HG03439 (cell line): ENCODE results near the gene SLC24A1.
"Not testable (repeated sequence)": the region's sequence is repeated elsewhere in the genome, so short reads cannot be mapped to it uniquely, and the experiment has no call there.

Experiments used
- ATAC-seq: cut with Tn5 transposase; IDR thresholded peaks from one replicate; pipeline ENCODE4 v1.9.1; 2021; ENCODE audit warnings: mild to moderate bottlenecking, moderate library complexity; ENCODE audit not compliant: unreplicated experiment

Gene SLC24A1

DNA sequence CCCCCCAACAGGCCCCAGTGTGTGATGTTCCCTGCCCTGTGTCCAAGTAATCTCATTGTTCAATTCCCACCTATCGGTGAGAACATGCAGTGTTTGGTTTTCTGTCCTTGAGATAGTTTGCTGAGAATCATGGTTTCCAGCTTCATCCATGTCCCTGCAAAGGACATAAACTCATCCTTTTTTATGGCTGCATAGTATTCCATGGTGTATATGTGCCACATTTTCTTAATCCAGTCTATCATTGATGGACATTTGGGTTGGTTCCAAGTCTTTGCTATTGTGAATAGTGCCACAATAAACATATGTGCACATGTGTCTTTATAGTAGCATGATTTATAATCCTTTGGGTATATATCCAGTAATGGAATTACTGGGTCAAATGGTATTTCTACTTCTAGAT, 5.9 kb upstream of the SLC24A1 start:
- not testable (repeated sequence) for ATAC-seq

DNA sequence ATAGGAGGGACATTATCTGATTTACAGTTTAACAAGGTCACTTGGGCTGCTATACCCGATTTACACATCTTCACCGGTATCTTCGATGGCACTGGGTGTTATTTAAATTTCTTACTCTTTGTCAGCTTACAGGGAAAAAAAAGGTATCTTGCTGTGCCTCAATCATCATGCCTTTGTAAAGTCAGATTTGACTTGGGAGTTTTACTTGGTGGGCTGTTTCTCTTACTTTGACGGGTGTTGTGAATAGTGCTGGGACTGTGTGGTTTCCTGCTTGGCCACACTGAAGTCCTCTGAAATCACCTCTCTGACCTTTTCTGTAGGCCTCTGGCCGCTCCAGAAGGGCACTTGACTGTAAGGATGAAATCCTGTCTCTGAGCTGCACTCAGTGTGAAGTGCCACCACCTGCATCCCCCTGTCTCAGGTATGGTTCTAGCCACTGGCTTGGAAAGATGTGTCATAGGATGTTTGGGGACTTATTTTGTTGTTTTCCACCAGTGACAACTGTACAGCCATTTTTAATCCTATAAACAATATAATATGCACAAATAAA, 3.1 kb upstream of the SLC24A1 start:
- ATAC-seq: no peak

DNA sequence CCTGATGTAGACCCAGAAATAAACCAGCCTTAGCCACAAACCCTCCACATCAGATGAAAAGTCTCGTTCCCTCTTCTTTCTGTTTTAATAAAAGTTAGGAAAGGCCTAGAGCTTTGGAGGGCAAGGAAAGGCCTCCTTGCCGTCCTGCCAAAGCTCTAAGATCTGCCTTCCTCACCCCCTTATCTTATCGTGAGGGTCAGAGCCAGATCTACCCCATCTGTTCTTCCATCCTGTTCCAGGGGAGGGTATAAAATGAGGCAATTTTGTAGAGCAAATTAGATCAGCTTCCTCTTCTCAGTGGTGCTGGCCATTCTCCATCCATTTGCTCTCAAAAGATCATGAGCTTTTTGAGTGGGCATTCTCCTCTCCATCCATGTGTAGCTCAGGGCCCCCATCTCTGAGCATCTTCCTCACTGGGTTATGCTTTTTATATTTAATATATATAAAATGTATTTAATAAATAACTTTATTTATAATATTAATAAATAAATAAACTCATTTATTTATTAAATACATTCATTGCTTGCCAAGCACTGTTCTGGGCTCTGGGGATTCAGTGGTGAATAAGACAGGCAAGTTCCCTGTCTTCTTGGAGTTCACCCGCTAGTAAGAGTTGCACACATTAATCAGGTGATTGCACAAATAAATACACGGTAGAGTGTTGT, 2.0 kb upstream of the SLC24A1 start:
- no peak for ATAC-seq

DNA sequence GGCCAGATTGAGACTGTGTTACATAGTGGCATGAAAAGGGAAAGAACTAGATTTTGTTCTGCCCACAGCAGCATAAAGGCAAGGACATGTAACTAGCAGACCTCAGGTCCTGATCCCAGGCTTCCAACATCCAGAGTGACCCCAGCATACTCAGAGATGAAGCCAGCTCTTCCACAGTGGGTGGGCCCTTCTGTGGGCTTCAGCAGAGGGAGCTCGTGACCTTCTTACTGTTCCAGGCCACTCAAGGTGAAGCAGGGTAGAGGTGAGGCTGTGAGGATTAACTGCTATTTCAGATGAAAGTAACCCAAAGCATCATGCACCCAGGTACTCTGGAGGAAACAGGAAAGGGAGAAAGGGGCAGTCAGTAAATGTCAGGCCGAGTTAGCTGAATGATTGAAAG, 905 bp upstream of the SLC24A1 start:
- ATAC-seq: no peak

DNA sequence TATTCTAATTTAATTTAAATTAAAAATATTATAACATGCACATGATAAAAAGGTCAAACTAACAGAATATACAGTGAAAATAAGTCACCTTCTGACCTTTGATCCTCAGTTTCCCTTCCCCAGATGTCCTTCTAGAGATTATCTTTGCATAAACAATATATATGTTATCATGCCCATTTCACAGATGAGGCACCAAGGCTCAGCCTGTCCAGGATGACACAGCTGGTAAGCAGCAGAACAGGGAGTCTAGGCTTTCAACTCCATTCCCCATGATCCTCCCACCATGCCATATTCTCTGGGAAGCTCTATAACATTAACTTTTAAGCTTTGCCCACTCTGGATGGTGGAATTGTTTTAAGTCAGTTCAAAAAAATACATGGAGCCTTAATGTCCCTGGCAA, 1.4 kb downstream of the SLC24A1 start:
- no peak for ATAC-seq

DNA sequence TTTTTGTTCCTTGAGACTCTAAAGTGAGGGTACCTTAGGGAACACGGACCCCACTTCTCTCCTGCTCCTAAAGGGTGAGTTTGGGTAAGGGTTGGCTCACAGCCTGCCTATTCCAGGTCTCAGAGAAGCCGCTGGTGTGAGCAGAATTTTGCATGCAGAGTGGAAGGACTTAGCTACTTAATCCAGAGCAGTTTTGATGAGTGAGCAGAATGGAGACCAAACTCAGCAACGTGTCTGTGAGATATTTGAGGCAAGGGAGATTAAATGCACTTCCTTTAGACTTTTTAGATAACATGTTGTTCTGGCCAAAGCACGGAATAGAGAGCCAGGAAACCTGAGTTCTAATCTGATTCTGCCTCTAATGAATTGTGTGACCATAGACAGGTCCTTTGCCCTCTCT, 5.1 kb downstream of the SLC24A1 start:
- no peak for ATAC-seq

DNA sequence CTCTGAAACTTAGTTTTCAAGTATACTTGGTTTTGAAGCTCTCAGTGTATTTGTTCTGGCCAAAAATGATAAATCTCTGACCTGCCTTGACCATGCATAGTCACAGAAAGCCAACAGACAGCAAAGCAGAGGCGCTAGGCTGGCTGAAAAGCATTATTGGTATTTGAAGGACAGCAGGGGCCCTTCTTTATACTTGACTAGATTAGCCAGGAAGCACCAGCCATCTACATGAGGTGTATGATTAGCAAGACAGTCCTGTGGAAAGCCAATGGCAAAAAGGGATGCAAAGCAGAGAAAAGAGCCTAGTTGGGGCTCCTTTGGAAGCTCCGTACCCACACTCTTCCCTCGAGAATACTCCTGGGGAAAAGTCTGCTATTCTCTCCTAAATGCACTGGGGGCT, 7.8 kb downstream of the SLC24A1 start:
- ATAC-seq: no peak

DNA sequence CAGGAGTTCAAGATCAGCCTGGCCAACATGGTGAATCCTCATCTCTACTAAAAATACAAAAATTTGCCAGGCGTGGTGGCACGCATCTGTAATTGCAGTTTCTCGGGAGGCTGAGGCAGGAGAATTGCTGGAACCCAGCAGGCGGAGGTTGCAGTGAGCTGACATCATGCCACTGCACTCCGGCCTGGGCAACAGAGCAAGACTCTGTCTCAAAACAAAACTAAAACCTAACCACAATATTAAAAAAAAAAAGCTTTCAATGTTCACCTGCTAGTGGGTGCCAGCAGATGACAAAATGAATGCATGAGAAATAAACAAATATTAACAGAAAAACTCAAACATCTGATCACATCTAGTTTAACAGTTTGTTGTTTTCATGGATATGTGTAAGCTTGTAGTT, 9.0 kb downstream of the SLC24A1 start:
- no peak for ATAC-seq

DNA sequence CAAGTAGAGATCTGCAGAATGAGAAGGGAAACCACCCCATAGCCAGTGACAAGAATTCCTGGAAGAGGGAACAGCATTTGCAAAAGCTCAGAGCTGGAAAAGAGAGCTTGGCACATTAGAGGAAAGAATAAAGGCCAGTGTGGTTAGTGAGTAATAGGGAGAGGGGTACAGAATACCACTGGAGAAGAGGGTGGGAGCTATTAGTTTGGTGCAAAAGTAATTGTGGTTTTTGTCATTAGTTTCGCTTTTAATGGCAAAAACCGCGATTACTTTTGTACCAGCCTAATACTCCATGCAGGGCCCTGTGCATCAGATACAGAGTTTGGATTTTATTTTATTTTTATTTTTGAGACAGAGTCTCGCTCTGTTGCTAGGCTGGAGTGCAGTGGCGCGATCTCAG, 9.8 kb downstream of the SLC24A1 start:
- ATAC-seq: no peak

DNA sequence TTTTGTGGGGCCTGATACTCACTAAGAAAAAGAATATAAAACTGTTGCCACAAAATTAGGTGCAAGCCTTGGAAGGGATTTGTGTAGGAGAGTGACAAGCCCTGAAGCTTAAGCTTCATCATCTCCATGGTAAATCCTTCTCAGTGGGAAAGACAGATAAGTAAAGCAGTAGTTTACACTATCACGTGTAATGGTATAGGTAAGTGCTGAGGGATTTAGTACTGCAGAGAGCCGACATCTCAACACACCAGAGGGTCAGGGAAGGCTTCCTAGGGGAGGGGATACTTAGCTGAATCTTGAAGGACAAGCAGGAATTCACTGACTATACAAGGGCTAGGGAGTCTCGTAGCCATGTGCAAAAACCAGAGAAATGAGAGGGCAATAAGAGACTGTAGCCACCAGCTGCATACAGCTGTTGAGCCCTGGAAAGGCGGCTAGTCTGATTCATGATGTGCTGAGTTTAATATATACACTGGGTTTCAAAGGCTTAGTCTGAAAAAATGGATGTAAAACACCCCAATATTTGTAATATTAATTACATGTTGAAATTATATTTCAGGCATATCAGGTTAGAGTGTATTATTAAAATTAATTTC, 11.1 kb downstream of the SLC24A1 start:
- ATAC-seq: no peak

DNA sequence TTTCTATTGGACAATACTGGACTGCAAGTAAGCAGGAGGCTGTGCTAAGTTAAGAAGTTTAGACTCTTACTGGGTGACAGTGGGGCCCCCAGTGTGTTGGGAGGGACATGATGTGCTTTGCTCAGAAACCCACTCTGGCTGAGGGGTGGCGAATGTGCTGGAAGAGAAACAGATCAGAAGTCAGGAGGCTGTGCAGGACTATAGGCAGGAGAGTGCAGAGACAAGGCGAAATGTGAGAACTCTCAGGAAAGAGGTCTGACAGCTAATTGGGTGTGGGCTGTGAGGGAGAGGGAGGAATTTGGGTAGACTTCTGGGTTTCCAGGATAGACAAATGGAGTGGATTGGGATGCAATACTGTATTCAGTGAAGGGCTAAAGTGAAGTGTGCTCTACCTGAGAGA, 12.0 kb downstream of the SLC24A1 start:
- no peak for ATAC-seq

DNA sequence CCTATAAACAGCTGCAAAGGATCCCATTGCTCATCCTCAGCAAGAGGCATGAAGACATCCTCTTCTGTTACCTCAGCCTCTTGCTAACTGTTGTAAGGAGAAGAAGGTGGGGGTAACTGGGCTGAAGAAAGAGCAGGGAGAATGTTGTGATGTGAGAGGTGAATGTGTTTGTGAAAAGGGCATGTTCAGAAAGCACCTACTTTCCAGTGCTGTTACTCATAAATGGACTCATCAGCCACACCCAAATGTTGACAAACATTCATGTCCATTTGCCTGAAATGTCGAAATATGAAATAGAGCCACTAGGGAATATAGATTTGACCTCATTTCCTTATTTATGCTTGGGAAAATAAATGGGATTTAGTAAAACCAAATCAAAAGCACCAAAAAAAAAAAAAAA, 12.6 kb downstream of the SLC24A1 start:
- no peak for ATAC-seq

DNA sequence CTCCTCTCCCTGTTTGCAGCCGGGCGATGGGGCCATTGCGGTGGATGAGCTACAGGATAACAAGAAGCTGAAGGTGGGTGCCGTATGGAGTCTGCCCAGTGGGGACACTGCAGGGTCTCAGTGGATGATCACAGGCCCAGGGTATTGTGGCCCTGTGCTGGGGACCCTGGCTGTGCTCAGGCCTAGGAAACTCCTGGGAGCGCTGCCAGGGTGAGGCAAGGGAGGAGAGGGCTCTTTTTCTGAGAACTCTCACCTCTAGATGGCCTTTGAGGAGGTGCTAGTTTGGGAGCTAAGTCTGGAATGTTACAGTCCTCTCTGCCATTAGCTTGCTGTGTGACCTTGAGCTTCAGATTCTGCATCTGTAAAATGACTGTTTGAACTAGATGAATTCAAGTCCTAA, 16.4 kb downstream of the SLC24A1 start:
- no peak for ATAC-seq

DNA sequence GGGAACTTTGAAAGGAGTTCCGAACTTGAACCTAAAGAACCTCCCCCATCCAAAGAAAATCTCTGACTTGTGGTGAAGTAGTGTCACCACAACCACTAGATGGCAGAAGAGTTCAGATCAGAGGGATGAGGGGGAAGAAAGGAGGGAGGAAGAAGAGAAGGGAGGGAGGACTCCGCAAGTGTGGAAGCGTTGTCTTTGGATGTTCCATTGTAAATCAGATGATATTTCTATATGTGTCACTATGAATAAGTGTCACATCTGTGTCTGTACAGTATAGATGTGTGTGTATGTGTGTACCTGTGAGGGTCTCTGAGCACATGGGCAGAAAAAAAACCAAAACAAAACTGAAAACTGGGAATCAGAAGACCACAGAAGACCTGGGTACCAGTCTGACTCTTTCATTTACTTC, 16.9 kb downstream of the SLC24A1 start:
- ATAC-seq: no peak

DNA sequence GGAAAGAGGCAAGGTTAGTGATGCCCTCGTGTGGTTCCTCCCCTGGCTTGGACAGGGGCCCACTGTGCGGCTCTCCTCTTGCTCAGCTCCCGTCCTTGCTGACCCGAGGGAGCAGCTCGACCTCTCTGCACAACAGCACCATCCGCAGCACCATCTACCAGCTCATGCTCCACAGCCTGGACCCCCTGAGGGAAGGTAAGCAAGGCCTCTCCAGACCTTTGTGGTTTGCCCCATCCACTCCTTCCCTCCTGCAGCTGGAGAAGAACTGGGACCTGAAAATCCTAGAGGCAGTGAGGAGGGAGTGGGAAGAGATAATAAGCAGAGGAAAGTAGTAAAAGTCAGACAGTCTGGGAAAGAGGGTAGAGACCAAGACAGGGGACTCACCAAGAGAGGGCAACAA, 17.8 kb downstream of the SLC24A1 start:
- ATAC-seq: no peak

DNA sequence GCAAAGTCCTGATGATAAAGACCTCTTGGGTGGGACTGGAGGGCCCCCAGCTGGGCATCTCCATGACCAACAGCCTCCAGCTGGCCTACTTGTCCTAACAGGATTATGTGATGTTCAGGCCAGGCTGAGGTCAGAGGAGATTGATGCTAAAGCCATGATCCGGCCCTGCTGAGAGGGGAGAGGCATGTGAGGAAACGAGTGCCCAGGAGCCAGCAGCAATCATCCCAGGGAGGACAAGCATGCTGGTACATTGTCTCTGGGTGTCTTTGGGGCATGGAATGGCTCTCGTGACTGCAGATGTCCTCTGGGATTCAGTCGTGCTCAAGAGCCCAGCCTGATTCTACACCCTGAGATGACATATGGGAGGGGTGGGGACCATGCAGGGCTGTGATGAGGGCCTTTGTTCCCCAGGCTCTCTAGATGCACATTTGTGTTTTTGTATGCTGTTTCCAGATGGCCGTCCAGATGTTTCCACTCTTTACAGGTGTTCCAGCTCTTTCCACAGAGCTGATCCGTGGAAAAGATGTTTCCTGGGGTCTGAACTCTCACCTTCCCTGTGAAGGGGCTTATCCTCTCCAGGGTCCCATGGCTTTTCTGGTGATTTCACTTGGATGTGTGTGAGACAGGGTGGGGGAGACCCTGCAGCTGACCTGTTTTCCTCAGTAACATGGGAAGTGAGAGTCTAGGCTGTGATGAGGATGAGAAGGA, 20.2 kb downstream of the SLC24A1 start:
- ATAC-seq: no peak

DNA sequence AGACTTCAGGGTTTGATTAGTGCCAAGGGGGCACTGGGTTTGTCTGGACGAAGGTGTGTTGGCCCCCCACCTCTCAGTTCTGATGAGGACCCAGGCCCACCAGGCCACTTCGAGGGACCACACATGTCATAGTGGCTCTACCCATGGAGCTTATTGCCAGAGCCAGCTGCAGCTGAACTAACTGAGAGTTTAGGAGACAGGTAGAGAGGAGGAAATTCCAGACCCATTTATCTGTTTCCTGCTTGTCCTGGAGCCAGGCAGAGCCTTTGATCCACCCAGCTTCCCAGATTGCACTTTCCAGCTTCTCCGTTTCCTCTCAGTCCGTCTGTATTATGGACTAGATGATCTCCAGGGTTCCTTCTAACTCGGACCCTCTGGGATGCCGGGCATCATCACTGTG, 20.9 kb downstream of the SLC24A1 start:
- no peak for ATAC-seq

DNA sequence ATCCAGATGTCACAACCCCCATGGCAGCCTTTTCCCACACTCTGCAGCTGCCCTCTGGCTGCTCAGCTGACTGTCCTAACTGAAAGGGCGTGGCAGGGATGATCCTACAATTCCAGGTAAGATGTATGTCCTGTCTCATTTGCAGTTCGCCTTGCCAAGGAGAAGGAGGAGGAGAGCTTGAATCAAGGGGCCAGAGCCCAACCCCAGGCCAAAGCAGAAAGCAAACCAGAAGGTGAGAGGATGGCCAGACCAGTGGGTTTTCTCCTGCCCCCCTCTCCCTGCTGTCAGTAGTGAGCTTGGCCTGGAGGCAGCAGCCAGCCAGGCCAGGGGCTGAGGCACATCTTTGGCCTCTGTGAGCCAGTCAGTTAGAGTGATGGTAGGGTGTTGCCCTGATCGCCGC, 22.5 kb downstream of the SLC24A1 start:
- no peak for ATAC-seq

DNA sequence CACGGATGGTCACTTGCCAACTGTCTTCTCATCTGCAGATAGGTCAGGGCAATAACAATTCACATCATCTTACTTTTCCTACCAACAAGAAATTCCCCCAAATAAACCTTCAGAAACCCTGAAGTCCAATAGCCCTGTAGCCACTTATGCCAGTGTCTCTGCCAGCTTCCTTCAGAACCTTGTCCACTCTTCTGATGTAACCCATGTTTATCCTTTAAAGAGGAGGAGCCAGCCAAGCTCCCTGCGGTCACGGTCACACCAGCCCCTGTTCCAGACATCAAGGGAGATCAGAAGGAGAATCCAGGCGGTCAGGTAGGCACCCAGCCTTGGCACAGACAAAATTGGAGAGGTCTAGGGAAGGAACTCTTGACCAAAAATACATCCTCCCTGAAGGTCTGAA, 23.7 kb downstream of the SLC24A1 start:
- no peak for ATAC-seq

DNA sequence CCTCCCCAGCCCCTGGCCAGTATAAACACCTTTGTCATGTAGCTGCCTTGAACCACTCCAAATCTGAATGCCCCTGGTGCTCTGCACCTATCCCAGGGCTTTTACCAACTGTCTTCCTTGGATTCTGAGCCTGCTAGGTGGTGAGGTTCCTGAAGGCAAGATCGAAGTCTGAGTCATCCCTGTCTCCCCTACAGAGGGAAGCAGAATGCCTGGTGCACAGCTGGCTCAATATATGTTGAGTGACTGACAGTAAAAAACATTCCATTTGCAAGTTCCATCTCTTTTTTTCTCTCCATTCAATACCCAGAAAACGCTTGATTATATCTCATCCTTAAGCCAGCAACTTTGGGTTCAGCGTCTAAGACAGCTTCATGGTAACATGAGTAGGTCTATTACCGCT, 24.7 kb downstream of the SLC24A1 start:
- no peak for ATAC-seq

DNA sequence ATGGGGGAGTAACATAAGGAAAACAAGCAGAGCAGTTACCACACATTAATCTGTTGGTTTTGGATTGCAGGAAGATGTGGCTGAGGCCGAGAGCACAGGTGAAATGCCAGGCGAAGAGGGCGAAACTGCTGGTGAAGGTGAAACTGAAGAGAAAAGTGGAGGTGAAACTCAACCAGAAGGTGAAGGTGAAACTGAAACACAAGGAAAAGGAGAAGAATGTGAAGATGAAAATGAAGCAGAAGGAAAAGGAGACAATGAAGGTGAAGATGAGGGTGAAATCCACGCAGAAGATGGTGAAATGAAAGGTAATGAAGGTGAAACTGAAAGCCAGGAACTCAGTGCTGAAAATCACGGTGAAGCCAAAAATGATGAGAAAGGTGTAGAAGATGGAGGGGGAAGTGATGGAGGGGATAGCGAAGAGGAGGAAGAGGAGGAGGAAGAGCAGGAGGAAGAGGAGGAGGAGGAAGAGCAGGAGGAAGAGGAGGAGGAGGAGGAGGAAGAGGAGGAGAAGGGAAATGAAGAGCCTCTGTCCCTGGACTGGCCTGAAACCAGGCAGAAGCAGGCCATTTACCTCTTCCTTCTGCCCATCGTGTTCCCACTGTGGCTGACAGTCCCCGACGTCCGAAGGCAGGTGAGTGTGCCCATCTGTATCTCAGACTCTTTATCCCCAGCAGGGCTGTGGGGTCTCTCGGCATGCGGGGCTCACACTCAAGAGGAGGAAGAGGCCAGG, 28.7 kb downstream of the SLC24A1 start:
- no peak for ATAC-seq

DNA sequence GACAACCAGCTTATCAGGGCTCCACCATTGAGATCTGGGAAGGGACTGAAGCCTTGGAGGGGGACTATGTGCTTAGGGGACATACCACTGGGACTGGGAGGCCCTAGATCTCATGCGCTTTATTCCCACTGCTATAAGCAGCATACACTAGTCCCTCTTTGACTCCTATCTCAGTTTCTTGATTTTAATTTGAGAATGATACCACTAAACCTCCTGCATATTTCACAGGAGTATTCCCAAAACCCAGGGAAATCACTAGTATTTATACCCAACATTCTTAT, 29.2 kb downstream of the SLC24A1 start:
- no peak for ATAC-seq
